Measurements from ENCODE around the gene ANKDD1A. TPM values are rescaled to one million over a fixed set of nuclear protein-coding genes. Genes with fewer than 3 reads are reported as not detected.

Gene ANKDD1A
- total and polyA plus RNA-seq, 7 donors, result 0.60 to 9.4 (median 6.2) TPM; not detected in 1

GRCh38 chr15:64969401-64969800 lies 57.7 kb downstream of the ANKDD1A start:
- no peak for TF ChIP-seq POLR2A (IDR thresholded peaks at IDR 0.05)
- TF ChIP-seq POLR2AphosphoS5 (IDR thresholded peaks at IDR 0.05), result no peak
- no peak for TF ChIP-seq CTCF (IDR thresholded peaks at IDR 0.05)
- TF ChIP-seq EP300 (IDR thresholded peaks at IDR 0.05), result no peak
- 87 to 88% methylated on average over 1 of the region's 1 CpG for WGBS, 2 donors
- Histone ChIP-seq H3K27ac (no peak overlapping the region), H3K4me3 (no peak overlapping the region), H3K36me3 (peaks cover 28 to 99% (median 40%) of the 10 kb centered on the region in 4 donors), H3K9me3 (no peaks in the 10 kb centered on the region), H3K4me1 (no peaks in the 10 kb centered on the region), H3K27me3 (no peaks in the 10 kb centered on the region)
- DNase-seq, result no peak
- intact Hi-C loops (cut with DNase I), result no loop called here

- Histone ChIP-seq H3K9me3 (no peaks in the 10 kb centered on the region), H3K36me3 (peaks cover 17 to 99% (median 30%) of the 10 kb centered on the region in 4 donors), H3K27ac (no peak overlapping the region), H3K27me3 (no peaks in the 10 kb centered on the region), H3K4me1 (no peaks in the 10 kb centered on the region), H3K4me3 (no peak overlapping the region)
- 93 to 95% methylated on average over 7 of the region's 7 CpGs for WGBS, 2 donors
- DNase-seq, result no peak
- intact Hi-C loops (cut with DNase I), result no loop called here
- no peak for TF ChIP-seq POLR2AphosphoS5 (IDR thresholded peaks at IDR 0.05)
- TF ChIP-seq CTCF (IDR thresholded peaks at IDR 0.05), result no peak
- TF ChIP-seq POLR2A (IDR thresholded peaks at IDR 0.05), result no peak
- TF ChIP-seq EP300 (IDR thresholded peaks at IDR 0.05), result no peak
Observed at GRCh38 chr15:64970698-64971097, 59.0 kb downstream of the ANKDD1A start.

GRCh38 chr15:64975390-64975789 lies 63.7 kb downstream of the ANKDD1A start:
- intact Hi-C loops (cut with DNase I), result no loop called here
- no peaks in the 10 kb centered on the region for H3K9me3 ChIP-seq
- H3K36me3 ChIP-seq, result peaks cover 17 to 97% (median 39%) of the 10 kb centered on the region in 4 donors
- H3K27me3 ChIP-seq, result no peaks in the 10 kb centered on the region
- TF ChIP-seq POLR2A (IDR thresholded peaks at IDR 0.05), result no peak
- TF ChIP-seq CTCF (IDR thresholded peaks at IDR 0.05), result no peak
- TF ChIP-seq POLR2AphosphoS5 (IDR thresholded peaks at IDR 0.05), result no peak
- no peak for TF ChIP-seq EP300 (IDR thresholded peaks at IDR 0.05)
- H3K4me1 ChIP-seq, result no peaks in the 10 kb centered on the region
- 86 to 87% methylated on average over 5 of the region's 5 CpGs for WGBS, 2 donors
- H3K27ac ChIP-seq, result no peak overlapping the region
- DNase-seq, result no peak
- no peak overlapping the region for H3K4me3 ChIP-seq

GRCh38 chr15:64979252-64979710 lies 67.6 kb downstream of the ANKDD1A start:
- Histone ChIP-seq H3K9me3 (no peaks in the 10 kb centered on the region), H3K27ac (no peak overlapping the region), H3K4me3 (no peak overlapping the region), H3K4me1 (no peaks in the 10 kb centered on the region), H3K36me3 (peaks cover 1 to 61% (median 19%) of the 10 kb centered on the region in 4 donors), H3K27me3 (no peaks in the 10 kb centered on the region)
- intact Hi-C loops (cut with DNase I), result no loop called here
- TF ChIP-seq POLR2AphosphoS5 (IDR thresholded peaks at IDR 0.05), result no peak
- DNase-seq, result no peak
- WGBS, 2 donors, result 89 to 93% methylated on average over 7 of the region's 7 CpGs

GRCh38 chr15:64981812-64982431 lies 70.2 kb downstream of the ANKDD1A start:
- Histone ChIP-seq H3K36me3 (peaks cover 0 to 34% (median 12%) of the 10 kb centered on the region in 4 donors), H3K4me3 (no peak overlapping the region), H3K27me3 (no peaks in the 10 kb centered on the region), H3K4me1 (peaks cover 0 to 13% (median 9%) of the 10 kb centered on the region in 4 donors), H3K9me3 (no peaks in the 10 kb centered on the region), H3K27ac (peak overlapping the region in 3 of 4 donors; percentile 6 to 58 (median 23))
- 93 to 94% methylated on average over 6 of the region's 6 CpGs for WGBS, 2 donors
- TF ChIP-seq POLR2A (IDR thresholded peaks at IDR 0.05) (no peak), CTCF (IDR thresholded peaks at IDR 0.05) (no peak), EP300 (IDR thresholded peaks at IDR 0.05) (no peak), POLR2AphosphoS5 (IDR thresholded peaks at IDR 0.05) (no peak)
- intact Hi-C loops (cut with DNase I), result no loop called here
- no peak for DNase-seq
